PC-3 (cell line): ENCODE results near the gene NUP50. TPM values are rescaled to one million over a fixed set of nuclear protein-coding genes. Genes with fewer than 3 reads are reported as not detected.
A peak's percentile ranks its signal among the peaks of the same experiment; 100 is the strongest.

Experiments
- ATAC-seq: fragments of 200-7000 bp; cut with Tn5 transposase; 2 replicates; pipeline ENCODE4 v1.9.1; 2020; ENCODE audit warnings: mild to moderate bottlenecking, moderate library complexity
- BruUV-seq: library from RNA; stranded (reverse); fragments of 400-500 nt; replicated peaks from 2 replicates; lab custom pipeline; 2021; lab: Mats Ljungman, UMichigan
- CTCF ChIA-PET: fragments of 300-600 bp; sonication (Branson Sonifier 250); formaldehyde crosslinking; loops from one replicate; lab custom pipeline; 2022; ENCODE audit warnings: antibody characterized with exemption; lab: Charles Lee
- POLR2A ChIA-PET: fragments of 300-600 bp; sonication (Branson Sonifier 250); formaldehyde crosslinking; loops from one replicate; lab custom pipeline; 2022; ENCODE audit warnings: antibody characterized with exemption; ENCODE audit not compliant: unreplicated experiment; lab: Charles Lee
- DNase-seq: peaks from one replicate; pipeline ENCODE4 v3.0.0-alpha.2; 2015
- H2AFZ ChIP-seq: fragments of 300-600 bp; sonication (generic); 2 replicates; pipeline ENCODE4 v1.6.0; 2016; ENCODE audit warnings: antibody characterized with exemption, low read length
- H3F3A ChIP-seq: fragments of 300-600 bp; sonication (generic); one replicate; pipeline ENCODE4 v1.6.0; 2017; ENCODE audit warnings: antibody characterized with exemption, low read length, control low read depth, mild to moderate bottlenecking; ENCODE audit not compliant: unreplicated experiment
- H3K27ac ChIP-seq: fragments of 300-600 bp; sonication (generic); 2 replicates; pipeline ENCODE4 v1.5.1; 2016; ENCODE audit warnings: mild to moderate bottlenecking, low read length
- H3K27me3 ChIP-seq: fragments of 300-600 bp; sonication (generic); 2 replicates; pipeline ENCODE4 v1.6.1; 2016; ENCODE audit warnings: low read length, mixed read lengths
- H3K36me3 ChIP-seq: fragments of 300-600 bp; sonication (generic); 2 replicates; pipeline ENCODE4 v1.6.1; 2016; ENCODE audit warnings: low read depth, mixed run types, low read length, mixed read lengths
- H3K4me1 ChIP-seq: fragments of 300-600 bp; sonication (generic); 2 replicates; pipeline ENCODE4 v1.5.1; 2016; ENCODE audit warnings: low read length; ENCODE audit not compliant: insufficient read depth
- H3K4me2 ChIP-seq: fragments of 300-600 bp; sonication (generic); 2 replicates; pipeline ENCODE4 v1.6.0; 2016; ENCODE audit warnings: low read length
- H3K4me3 ChIP-seq: fragments of 300-600 bp; sonication (generic); 2 replicates; pipeline ENCODE4 v1.5.1; 2016; ENCODE audit warnings: mild to moderate bottlenecking, low read length, mixed read lengths
- H3K79me2 ChIP-seq: fragments of 300-600 bp; sonication (generic); 2 replicates; pipeline ENCODE4 v1.6.1; 2017; ENCODE audit warnings: low read length, mixed read lengths
- H3K9ac ChIP-seq: fragments of 300-600 bp; sonication (generic); 2 replicates; pipeline ENCODE4 v1.6.0; 2016; ENCODE audit warnings: mild to moderate bottlenecking, low read length
- H3K9me2 ChIP-seq: fragments of 300-600 bp; sonication (generic); replicated peaks from 2 replicates; pipeline ENCODE4 v1.6.1; 2016; ENCODE audit warnings: mixed run types, low read length, mixed read lengths
- H3K9me3 ChIP-seq: fragments of 300-600 bp; sonication (generic); 2 replicates; pipeline ENCODE4 v1.6.1; 2016; ENCODE audit warnings: low read length, mixed read lengths
- H4K20me1 ChIP-seq: fragments of 300-600 bp; sonication (generic); 2 replicates; pipeline ENCODE4 v1.6.1; 2016; ENCODE audit warnings: low read length, mixed read lengths
- CTCF ChIP-seq: fragments of 300-600 bp; sonication (generic); conservative IDR thresholded peaks from 2 replicates; pipeline ENCODE4 v1.5.1; 2017; ENCODE audit warnings: antibody characterized with exemption, low read depth, mild to moderate bottlenecking, low read length
- EZH2 ChIP-seq: fragments of 300-600 bp; sonication (generic); IDR thresholded peaks from one replicate; pipeline ENCODE4 v1.6.1; 2017; ENCODE audit warnings: antibody characterized with exemption, mild to moderate bottlenecking, low read length; ENCODE audit not compliant: unreplicated experiment
- EZH2phosphoT487 ChIP-seq: fragments of 300-600 bp; sonication (generic); IDR thresholded peaks from 2 replicates; pipeline ENCODE4 v1.6.1; 2018; ENCODE audit warnings: mild to moderate bottlenecking, antibody characterized with exemption, low read length, borderline replicate concordance
- intact Hi-C: fragments of 100-400 bp; cut with micrococcal nuclease; formaldehyde crosslinking; loops from 2 replicates; pipeline ENCODE4 v1.9.0; 2023
- total RNA-seq: library from RNA; depleted of rRNA; stranded (reverse); fragments of >200 nt; gene quantifications from 2 replicates; pipeline ENCODE4 v1.2.3, GENCODE V29; 2014

The NUP50 gene
- total RNA-seq, 1 experiment from 2014 or later = 69.9 TPM

- Histone ChIP-seq H2AFZ (no peak overlapping the region), H3K4me2 (no peak overlapping the region), H3K9me3 (no peaks in the 10 kb centered on the region), H3K4me3 (no peak overlapping the region), H3K9ac (no peak overlapping the region), H3K27ac (no peak overlapping the region), H4K20me1 (0 out of 2 replicates have a peak, but pooled peaks cover 5% of the 10 kb centered on the region), H3F3A (no peaks in the 10 kb centered on the region), H3K4me1 (0 out of 2 replicates have a peak, but pooled peaks cover 8% of the 10 kb centered on the region), H3K9me2 (no peaks in the 10 kb centered on the region), H3K79me2 (peaks cover 34% of the 10 kb centered on the region), H3K36me3 (peaks cover 51% of the 10 kb centered on the region), H3K27me3 (no peaks in the 10 kb centered on the region)
- DNase-seq = no peak
- TF ChIP-seq EZH2 (no peak), CTCF (no peak), EZH2phosphoT487 (no peak)
- ATAC-seq = no peak
- ChIA-PET CTCF (no interaction called here), POLR2A (no interaction called here)
- intact Hi-C loops = no loop called here
- BruUV-seq = no TSS peak
Measured at GRCh38 chr22:45183974-45184373, 20.2 kb downstream of the NUP50 start.

- H3K4me3 ChIP-seq = no peak overlapping the region
- peaks cover 39% of the 10 kb centered on the region for H3K36me3 ChIP-seq
- peak overlapping the region; percentile 58 for H3K27ac ChIP-seq
- H3K4me2 ChIP-seq = no peak overlapping the region
- no peaks in the 10 kb centered on the region for H3K27me3 ChIP-seq
- H3K9me3 ChIP-seq = no peaks in the 10 kb centered on the region
- no TSS peak for BruUV-seq
- no peaks in the 10 kb centered on the region for H4K20me1 ChIP-seq
- no peak overlapping the region for H2AFZ ChIP-seq
- H3K79me2 ChIP-seq = peaks cover 15% of the 10 kb centered on the region
- ChIA-PET POLR2A (no interaction called here), CTCF (no interaction called here)
- no peak for DNase-seq
- H3K4me1 ChIP-seq = 0 out of 2 replicates have a peak, but pooled peaks cover 8% of the 10 kb centered on the region
- intact Hi-C loops = no loop called here
- TF ChIP-seq EZH2phosphoT487 (no peak), EZH2 (no peak), CTCF (no peak)
- no peaks in the 10 kb centered on the region for H3K9me2 ChIP-seq
- H3K9ac ChIP-seq = no peak overlapping the region
- ATAC-seq = peak; percentile 67
- no peaks in the 10 kb centered on the region for H3F3A ChIP-seq
Measured at GRCh38 chr22:45185718-45186514, 22.2 kb downstream of the NUP50 start.

DNA sequence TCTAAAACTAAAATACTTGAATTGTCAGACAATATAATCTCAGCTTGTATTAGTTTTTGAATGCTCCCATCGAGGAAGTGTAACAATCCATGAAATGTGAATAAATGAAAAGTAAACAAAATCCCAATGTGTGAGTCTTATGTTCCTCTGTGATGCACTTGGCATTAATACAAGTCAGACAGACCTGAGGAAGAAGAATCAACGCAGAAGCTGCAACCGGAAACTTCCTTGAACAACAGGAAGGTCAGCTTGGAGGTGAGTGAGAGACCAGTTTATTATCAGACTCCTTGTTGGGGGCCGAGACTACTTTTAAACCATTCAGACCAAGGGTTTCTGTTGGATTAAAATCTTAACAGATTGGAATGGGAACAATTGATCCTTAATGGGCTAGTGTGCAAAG, 24.2 kb downstream of the NUP50 start:
- BruUV-seq = no TSS peak
- Histone ChIP-seq H3K4me3 (no peak overlapping the region), H4K20me1 (no peaks in the 10 kb centered on the region), H3K79me2 (no peaks in the 10 kb centered on the region), H3K9me3 (no peaks in the 10 kb centered on the region), H3K9ac (no peak overlapping the region), H3K4me2 (no peak overlapping the region), H3K27ac (no peak overlapping the region), H3F3A (no peaks in the 10 kb centered on the region), H3K4me1 (0 out of 2 replicates have a peak, but pooled peaks cover 8% of the 10 kb centered on the region), H3K36me3 (peaks cover 29% of the 10 kb centered on the region), H3K27me3 (no peaks in the 10 kb centered on the region), H2AFZ (no peak overlapping the region), H3K9me2 (no peaks in the 10 kb centered on the region)
- intact Hi-C loops = no loop called here
- ChIA-PET CTCF (no interaction called here), POLR2A (no interaction called here)
- DNase-seq (no peak), ATAC-seq (no peak)
- TF ChIP-seq EZH2 (no peak), EZH2phosphoT487 (no peak), CTCF (no peak)
